NCI-H2107 (cell line): ENCODE data around the gene PRCC.
"Not testable (repeated sequence)": the region's sequence is repeated elsewhere in the genome, so short reads cannot be mapped to it uniquely, and the experiment has no call there.

Source experiments
- DNase-seq: peaks from one replicate; lab custom pipeline; 2025; lab: John Stamatoyannopoulos, UW

The PRCC gene

DNA sequence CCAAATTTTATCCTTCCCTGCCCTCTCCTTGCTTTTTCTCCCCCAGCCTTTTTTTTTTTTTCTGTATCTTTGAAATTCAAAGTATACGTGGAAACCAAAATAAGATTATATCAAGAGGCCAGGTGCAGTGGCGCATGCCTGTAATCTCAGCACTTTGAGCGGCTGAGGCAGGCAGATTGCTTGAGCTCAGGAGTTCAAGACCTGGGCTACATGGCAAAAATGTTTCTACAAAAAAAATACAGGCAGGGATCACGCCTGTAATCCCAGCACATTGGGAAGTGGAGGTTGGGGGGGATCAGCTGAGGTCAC, 6.6 kb upstream of the PRCC start:
- DNase-seq: no peak

DNA sequence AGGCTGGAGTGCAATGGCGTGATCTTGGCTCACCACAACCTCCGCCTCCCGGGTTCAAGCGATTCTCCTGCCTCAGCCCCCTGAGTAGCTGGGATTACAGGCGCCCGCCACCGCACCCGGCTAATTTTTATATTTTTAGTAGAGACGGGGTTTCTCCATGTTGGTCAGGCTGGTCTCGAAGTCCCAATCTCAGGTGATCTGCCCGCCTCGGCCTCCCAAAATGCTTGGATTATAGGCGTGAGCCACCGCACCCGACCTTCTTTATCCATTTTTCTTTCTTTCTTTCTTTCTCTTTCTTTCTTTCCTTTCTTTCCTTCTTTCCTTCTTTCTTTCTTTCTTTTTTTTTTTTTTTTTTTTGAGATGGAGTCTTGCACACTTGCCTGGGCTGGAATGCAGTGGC, 2.2 kb upstream of the PRCC start:
- DNase-seq: not testable (repeated sequence)

DNA sequence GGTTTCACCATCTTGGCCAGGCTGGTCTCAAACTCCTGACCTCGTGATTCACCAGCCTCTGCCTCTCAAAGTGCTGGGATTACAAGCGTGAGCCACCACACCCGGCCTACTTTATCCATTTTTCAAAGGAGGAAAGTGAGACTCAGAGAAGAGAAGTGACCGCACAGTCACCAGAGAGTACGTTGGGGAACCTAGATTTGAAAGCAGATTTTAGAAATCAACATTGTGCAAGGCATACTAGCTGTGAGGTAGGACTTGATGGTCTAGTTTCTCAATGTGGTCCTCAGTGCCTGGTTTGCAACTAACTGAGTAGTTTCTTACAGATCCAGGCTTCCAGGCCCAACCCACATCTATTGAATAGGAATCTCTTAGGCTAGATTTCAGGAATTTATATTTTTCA, 1.7 kb upstream of the PRCC start:
- no peak for DNase-seq

DNA sequence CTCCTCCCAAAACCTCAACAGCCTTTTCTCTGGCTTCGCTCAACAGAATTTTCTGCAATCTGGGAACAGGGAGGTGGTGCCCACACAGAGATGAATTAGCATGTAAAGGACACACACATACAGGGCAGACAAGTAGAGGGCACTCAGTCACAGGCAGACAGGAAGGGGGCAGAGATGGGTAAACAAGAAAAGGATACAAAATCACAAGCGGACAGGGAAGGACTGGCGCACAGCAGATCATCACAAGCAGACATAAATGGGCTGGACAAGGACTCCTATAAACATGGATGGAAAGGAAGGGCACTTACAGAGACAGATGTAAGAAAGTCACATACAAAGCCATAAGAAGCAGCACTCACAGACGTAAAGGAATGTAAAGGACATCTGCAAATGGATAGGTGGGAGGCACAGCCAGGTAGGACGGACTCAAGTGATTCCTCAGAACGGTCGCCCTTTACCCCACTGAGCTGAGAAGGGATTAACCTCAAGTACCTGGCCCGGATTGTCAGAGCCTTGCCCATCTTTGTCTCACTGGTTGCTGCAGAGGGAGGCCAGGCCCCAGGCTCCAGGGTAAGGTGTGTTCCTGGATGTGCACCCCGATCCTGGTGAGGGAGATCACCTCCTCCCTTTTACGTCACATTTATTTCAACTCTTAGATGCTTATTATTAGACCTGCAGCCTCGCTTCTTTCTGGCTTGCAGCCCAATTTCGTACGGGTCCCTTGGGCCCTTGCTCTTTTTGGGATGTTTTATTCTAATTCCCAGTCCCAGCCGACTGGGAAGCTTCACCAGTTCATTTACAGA, 836 bp upstream of the PRCC start:
- no peak for DNase-seq

DNA sequence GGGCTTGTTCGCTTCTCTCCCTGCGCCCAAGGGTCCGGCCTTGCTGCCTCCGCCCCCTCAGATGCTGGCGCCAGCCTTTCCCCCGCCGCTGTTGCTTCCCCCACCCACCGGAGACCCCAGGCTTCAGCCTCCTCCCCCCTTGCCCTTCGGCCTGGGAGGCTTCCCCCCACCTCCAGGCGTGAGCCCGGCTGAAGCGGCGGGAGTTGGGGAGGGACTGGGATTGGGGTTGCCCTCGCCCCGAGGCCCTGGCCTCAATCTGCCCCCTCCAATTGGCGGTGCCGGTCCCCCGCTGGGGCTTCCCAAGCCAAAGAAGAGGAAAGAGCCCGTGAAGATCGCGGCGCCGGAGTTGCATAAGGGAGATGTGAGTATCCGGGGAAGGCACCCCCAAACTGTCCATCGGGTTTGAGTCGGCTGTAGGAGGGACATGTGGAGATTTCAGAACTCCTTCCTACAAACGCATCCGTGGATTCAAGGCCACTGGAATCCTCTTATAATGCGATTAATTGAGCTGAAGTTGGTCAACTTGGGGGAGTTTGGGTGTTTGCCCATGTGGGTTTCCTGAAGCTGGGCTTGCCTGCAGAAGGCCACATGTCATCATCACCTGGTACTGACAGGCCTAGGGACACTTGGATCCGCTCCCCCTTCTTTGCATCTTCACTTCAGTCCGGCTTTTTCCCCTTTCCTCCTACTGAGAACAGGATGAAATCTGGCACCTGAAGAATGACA, 707 bp downstream of the PRCC start:
- DNase-seq: no peak

DNA sequence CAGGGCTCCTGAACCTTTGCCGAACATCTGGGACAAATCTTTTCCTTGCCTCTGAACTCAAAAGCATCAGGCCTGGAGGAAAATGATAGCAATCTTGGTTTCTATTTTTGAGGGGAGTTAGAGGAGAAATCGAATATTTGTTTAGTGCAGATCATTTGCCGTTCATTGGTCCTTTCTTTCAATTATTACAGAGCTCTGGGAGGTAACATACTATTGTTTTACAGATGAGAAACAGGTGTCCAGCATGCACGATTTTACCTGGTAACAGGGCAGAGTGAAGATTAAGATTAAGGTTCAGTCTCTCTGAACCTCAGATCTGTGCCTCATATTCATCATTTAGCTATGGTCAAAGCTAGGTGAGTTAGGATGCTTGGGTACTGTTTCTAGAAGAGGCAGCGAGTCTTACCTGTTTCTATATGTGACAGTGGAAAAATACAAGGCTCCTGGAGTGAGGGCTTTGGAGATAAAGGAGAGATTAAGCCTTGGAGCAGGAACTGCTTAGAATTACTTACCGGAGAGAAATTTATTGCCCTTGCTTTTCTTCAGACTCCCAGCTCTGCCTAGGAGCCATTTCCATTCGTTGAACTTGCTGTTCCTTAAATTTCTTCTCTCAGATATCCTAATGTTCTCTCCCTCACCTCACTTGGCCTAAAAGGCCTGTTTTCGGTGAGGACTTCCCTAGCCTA, 1.4 kb downstream of the PRCC start:
- DNase-seq: no peak

DNA sequence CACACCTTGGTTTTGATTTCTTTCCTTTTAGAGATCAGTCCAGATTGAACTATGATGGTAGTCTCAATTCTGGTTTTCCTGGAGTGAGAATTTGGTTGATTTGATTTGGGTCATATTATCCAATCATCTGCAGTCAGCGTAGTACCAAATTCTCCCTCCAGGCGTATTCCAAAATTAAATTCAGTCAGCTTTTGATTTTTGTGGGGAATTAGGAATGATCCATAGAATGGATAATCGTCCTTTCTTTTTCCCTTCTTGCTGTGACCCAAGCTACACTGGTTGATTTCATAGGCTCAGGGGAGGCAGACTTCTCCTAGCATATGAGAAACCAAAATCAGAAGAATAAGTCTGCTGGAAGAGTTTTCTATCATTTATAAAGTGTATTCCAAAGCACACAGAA, 4.9 kb downstream of the PRCC start:
- no peak for DNase-seq

DNA sequence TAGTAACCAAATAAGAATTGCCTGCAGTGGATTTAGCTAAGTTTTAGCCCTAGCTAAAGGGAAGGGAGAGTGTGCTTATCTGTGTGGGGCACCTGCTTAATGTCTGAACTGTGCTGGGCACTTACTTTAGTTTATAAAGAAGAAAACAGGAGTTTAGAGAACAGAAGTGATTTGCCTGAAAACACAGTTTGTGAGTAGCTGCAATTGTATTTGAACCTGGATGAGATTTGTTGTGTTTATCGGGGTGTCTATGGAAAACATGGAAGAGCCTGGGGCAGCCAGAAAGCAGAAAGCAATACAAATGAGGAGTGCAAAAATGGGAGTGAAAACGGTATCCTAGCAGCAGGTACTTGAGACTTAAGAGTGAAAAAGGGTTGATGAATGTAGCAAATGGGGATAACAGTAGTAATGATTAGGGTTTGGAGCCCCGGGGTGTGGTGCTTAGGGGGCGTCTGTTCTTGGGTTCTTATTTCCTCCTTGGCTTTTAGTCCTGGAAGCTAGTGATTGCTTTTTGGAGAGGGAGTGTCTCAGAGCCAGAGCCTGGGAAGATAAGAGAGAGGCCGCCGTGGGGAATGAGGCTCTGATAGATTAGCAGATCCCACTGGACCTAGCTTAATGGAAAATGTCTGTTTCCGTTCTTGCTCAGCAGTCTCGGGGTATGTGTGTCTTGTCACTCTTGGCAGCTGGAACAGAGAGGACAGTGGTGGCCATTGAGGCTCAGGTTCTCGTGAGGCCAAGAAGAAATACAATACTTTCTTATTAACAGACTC, 5.6 kb downstream of the PRCC start:
- no peak for DNase-seq

DNA sequence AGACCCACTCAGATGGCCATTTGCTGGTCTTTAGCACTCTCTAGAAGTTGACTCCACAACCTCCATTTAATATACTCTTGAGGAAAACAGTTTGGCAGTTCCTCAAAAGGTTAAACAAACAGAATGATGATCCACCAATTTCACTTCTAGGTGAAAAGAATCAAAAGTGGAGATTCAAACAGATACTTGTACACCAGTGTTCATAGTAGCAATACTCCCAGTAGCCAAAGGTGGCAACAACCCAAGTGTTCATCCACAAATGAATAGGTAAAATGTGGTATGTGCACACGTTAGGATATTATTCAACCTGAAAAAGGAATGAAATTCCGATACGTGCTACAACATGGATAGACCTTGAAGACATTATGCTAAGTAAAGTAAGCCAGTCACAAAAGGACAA, 6.3 kb downstream of the PRCC start:
- no peak for DNase-seq

DNA sequence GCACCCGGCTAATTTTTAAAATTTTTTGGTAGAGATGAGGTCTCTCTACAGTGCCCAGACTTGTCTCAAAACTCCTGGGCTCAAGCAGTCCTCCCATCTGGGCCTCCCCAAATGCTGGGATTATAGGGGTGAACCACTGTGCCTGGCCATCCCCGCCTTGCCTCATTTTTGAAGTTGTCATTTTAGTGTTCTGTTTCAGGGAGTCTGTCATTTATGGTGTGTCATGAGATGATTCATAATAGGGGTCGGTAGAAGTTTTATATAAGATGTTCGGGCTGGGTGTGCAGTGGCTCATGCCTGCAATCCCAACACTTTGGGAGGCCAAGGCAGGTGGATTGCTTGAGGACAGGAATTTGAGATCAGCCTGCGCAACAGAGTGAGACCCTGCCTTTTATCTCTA, 8.5 kb downstream of the PRCC start:
- DNase-seq: no peak

DNA sequence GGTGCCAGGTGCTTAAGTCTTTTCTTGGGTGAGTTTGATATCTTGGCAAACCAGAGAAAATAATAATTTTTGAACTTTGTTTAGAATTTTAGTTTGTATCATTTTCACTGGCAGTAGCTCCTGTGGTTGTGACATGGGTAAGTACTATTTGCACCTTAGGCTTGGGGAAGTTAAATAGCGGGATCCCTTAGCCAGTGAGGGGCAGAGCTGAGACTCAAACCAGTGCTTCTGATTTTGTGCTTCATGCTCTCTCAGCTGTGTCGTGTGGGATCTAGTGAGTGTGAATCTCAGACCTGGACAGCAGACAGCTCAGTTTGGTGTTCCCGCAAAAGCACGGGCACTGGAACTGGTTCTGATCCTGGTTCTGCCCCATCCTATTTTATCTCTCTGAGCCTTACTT, 9.6 kb downstream of the PRCC start:
- no peak for DNase-seq

DNA sequence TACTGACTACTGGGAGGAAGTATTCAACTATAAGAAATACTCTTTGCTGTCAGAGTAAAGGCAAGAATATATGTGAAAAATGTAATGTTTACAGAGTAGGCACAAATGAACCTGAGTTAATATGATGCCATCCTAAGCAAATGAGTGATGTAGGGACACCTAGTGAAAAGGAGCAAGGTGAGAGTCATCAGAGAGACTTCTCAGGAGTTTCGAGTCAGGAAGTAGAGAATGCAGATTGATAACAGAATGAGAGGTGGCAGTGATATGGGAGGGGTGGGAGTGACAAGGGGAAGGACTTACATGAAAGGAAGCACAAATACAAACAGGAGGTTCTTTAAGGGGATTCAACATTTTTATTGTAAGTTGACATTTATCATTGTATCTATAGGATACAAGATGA, 10.2 kb downstream of the PRCC start:
- no peak for DNase-seq

DNA sequence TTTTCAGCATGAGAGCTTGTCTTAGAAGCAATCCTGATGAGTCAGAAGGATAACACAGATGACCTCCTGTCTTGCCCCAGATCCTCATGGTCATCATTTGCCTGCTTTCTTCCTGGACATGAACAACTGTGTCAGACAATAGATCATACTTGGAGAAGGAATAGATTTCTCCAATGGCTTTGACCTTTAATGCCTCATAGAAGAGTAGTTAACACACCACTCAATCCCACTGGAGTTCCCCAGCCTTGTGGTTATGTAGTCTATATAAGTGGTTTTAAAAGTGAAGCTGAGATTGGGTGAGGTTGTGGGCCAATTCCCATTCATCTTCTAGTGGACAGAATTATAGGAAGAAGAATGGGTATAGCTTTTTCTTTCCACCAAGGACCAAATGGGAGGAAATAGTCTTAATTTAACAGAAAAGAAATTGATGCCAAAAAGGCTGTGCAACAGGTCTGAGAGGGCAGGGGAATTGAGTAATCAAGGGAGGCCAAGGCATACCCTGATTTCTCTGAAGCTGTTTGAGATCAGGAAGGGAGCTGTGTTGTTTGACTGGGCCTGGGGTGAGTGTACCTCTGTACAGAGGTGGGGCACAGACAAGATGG, 14.4 kb downstream of the PRCC start:
- no peak for DNase-seq

DNA sequence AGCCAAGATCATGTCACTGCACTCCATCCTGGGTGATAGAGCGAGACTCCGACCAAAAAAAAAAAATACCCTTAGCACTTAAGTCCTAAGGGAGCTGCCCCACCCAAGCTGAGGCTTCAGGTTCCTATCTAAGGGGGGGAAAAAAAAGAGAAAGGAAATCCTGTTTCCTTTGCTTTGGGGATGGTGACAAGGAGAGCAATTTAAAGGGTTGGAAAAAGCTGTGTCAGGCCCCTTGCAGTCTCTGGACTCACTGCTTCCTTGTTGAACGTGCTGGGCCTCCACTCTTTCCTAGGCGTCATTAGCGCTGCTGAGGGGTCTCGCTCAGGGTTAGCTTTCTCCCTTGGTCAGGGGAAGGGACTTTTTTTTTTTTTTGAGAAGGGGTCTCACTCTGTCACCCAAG, 18.1 kb downstream of the PRCC start:
- no peak for DNase-seq

DNA sequence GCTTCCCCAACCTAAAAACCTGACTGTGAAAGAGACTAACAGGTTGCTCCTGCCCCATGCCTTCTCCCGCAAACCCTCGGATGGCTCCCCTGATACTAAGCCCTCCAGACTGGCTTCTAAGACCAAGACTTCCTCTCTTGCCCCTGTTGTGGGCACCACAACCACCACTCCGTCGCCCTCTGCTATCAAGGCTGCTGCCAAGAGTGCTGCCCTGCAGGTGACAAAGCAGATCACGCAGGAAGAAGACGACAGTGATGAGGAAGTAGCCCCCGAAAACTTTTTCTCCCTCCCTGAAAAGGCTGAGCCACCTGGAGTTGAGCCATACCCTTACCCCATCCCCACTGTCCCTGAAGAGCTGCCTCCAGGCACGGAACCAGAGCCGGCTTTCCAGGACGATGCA, 19.3 kb downstream of the PRCC start:
- no peak for DNase-seq

DNA sequence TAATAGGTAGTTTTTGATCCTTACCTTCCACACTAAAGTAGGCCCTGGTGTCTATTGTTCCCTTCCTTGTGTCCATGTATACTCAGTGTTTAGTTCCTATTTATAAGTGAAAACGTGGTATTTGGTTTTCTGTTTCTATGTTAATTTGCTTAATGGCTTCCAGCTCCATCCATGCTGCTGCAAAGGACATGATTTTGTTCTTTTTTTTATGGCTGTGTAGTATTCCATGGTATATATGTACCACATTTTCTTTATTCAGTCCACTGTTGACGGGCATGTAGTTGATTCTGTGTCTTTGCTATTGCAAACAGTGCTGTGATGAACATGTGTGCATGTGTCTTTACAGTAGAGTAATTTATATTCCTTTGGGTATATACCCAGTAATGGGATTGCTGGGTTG, 20.8 kb downstream of the PRCC start:
- no peak for DNase-seq

DNA sequence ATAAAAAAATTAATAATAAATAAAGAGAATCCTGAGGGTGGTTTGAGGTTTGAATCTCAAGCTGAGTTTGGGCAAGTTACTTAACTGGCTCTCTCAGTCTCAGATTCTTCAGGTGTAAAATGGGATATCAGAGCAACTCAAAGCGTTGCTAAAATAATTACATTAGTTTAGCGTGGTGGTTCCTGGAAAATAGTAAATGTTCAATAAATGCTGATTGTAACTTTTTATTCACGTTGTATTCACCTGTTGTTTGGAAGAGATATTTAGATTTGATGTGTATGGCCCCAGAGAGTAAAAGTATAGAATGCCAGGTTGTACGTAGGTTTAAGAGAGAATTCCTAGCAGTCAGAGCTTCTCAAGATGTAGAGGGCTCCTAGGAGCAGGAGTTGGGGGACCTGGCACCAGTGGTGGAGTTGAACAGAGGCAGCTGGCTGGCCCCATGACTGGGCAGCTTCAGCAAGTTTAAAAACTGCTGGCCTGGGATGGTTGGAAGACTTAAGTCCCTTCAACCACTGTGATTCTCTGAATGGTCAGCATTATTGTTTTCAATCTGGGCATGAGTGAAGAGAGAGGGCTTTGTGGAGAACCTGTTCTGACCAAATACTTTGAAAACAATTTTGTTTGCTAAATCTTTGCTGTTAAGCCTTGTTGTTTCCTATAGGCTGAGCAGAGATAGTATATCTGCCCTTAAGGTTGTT, 22.4 kb downstream of the PRCC start:
- no peak for DNase-seq

DNA sequence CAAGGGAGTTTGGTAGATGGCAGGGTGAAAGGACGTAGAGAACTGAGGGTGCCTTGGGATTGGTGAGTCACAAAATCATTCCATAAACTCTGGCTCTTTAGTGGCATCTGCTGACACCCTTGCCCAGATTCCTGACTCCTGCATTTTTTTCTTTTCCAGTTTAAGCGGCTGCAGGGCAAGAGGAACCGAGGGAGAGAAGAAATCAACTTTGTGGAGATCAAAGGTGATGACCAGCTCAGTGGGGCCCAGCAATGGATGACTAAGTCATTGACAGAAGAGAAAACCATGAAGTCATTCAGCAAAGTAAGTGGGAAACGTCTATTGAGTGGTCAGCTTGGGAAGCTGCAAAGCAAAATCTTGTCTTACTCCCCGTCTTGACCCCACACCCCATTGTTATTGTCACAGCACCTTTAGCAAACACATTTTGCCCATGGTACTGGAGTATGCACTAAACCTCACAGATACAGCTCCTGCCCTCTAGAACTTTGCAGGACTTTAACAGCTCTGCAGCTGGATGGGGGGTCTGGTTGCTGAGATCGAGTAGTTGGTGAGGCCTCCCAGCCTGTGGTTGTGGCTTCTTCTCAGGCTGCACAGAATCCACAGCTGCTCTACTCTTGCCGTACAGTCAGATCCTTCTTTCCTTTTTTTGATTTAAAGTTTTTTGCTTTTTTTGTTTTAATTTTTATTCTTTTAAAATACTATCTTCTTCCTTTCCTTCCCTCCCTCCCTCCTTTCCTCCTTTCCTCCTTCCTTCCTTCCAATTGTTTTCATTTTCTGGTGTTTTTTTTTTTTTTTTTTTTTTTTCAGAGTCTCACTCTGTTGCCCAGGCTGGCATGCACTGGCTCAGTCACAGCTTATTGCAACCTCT, 27.4 kb downstream of the PRCC start:
- DNase-seq: no peak

DNA sequence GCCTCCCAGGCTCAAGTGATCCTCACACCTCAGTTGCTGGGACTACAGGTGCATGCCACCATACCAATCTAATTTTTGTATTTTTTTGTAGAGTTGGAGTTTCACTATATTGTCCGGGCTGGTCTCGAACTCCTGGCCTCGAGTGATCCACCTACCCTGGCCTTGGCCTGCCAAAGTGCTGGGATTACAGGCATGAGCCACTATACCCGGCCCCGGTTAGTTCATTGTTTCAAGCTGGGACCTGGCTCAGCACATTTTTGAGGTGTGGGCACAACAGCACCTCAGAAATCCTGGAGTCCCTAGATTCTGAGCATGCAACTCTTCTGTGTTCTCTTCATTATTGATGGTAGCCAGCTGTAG, 28.0 kb downstream of the PRCC start:
- no peak for DNase-seq

DNA sequence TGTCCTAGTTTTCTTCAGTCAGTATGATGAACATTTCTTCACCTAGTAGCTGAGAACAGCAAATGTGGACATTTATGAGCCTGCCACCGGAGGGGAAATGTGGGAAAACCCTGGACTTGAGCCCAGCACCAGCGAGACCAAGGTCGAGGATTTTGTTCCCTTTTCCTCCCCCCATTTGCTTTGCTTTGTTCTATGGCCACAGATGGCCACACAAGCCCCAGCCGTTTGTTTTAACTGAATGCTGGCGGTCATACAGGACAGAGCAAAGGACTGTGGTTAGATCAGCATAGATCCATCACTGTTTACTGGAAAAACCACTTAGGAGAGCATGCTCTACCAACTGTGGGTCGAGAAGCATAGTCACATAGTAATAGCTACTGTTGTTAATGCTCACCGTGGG, 28.5 kb downstream of the PRCC start:
- DNase-seq: no peak
